NCI-H128 (cell line): ENCODE data around the gene BABAM1.
"Not testable (repeated sequence)": the region's sequence is repeated elsewhere in the genome, so short reads cannot be mapped to it uniquely, and the experiment has no call there.

Experiments used
- DNase-seq: peaks from one replicate; lab custom pipeline; 2025; ENCODE audit not compliant: unreplicated experiment; lab: John Stamatoyannopoulos, UW

The BABAM1 gene

GRCh38 chr19:17268754-17269153 lies 1.5 kb downstream of the BABAM1 start:
- DNase-seq = no peak

GRCh38 chr19:17274892-17275291 lies 7.6 kb downstream of the BABAM1 start:
- not testable (repeated sequence) for DNase-seq

GRCh38 chr19:17275441-17276175 lies 8.4 kb downstream of the BABAM1 start:
- DNase-seq = no peak

GRCh38 chr19:17279436-17279835 lies 12.2 kb downstream of the BABAM1 start:
- no peak for DNase-seq

- DNase-seq = no peak
These were observed 14.4 kb downstream of the BABAM1 start, which contains the start of gene ANKLE1 for GRCh38 chr19:17281391-17282304. ANKLE1 (plus strand) TSS chr19:17281901; CDS start chr19:17281921, 20 bp downstream.

- DNase-seq = peak; percentile 56
These were observed 15.4 kb downstream of the BABAM1 start for GRCh38 chr19:17282488-17283125.

GRCh38 chr19:17283504-17283996 lies 16.3 kb downstream of the BABAM1 start:
- no peak for DNase-seq

GRCh38 chr19:17285415-17286135 lies 18.3 kb downstream of the BABAM1 start:
- no peak for DNase-seq

- DNase-seq = no peak
These were observed 19.0 kb downstream of the BABAM1 start for GRCh38 chr19:17286263-17286662.

GRCh38 chr19:17286752-17287151 lies 19.5 kb downstream of the BABAM1 start:
- no peak for DNase-seq

- DNase-seq = no peak
These were observed 22.2 kb downstream of the BABAM1 start for GRCh38 chr19:17289489-17289888.

- no peak for DNase-seq
These were observed 25.2 kb downstream of the BABAM1 start for GRCh38 chr19:17292301-17293074.

- no peak for DNase-seq
These were observed 26.4 kb downstream of the BABAM1 start for GRCh38 chr19:17293605-17294004.

GRCh38 chr19:17294051-17294891 lies 27.0 kb downstream of the BABAM1 start:
- DNase-seq = no peak

GRCh38 chr19:17295551-17295950 lies 28.3 kb downstream of the BABAM1 start:
- not testable (repeated sequence) for DNase-seq

GRCh38 chr19:17296273-17296672 lies 29.0 kb downstream of the BABAM1 start:
- DNase-seq = no peak

GRCh38 chr19:17296976-17297375 lies 29.7 kb downstream of the BABAM1 start:
- DNase-seq = no peak

- no peak for DNase-seq
These were observed 33.9 kb downstream of the BABAM1 start for GRCh38 chr19:17300992-17301619.
